Activated CD4-positive, alpha-beta T cell treated with anti-CD3 and anti-CD28 coated beads, Interleukin-2, Interleukin-4, amounts not matched to agents 100 ng/mL and 50 ng/mL, durations not matched to agents 16 hours and 8 hours (primary cell): ENCODE measurements around the gene MAP7D1.
"Not testable (repeated sequence)": the region's sequence is repeated elsewhere in the genome, so short reads cannot be mapped to it uniquely, and the experiment has no call there.

Experiments used
- DNase-seq: peaks from one replicate; pipeline ENCODE4 v3.0.0-alpha.2; 2020; ENCODE audit warnings: low spot score

MAP7D1 gene

GRCh38 chr1:36168514-36168913, 12.6 kb downstream of the MAP7D1 start:
- DNase-seq: no peak

- no peak for DNase-seq
Observed at GRCh38 chr1:36170643-36171412, 14.9 kb downstream of the MAP7D1 start.

GRCh38 chr1:36172017-36172747, 16.2 kb downstream of the MAP7D1 start:
- DNase-seq: no peak

- no peak for DNase-seq
Observed at GRCh38 chr1:36172983-36173382, 17.0 kb downstream of the MAP7D1 start.

- DNase-seq: no peak
Observed at GRCh38 chr1:36174713-36175112, 18.8 kb downstream of the MAP7D1 start.

- no peak for DNase-seq
Observed at GRCh38 chr1:36175137-36176095, 19.5 kb downstream of the MAP7D1 start.

- DNase-seq: no peak
Observed at GRCh38 chr1:36176106-36176949, 20.4 kb downstream of the MAP7D1 start.

- DNase-seq: no peak
Observed at GRCh38 chr1:36177589-36178431, 21.9 kb downstream of the MAP7D1 start.

GRCh38 chr1:36178471-36179219, 22.7 kb downstream of the MAP7D1 start:
- DNase-seq: no peak

GRCh38 chr1:36179220-36179600, 23.2 kb downstream of the MAP7D1 start:
- no peak for DNase-seq

GRCh38 chr1:36182734-36183133, 26.8 kb downstream of the MAP7D1 start:
- DNase-seq: no peak

- no peak for DNase-seq
Observed at GRCh38 chr1:36183309-36183856, 27.4 kb downstream of the MAP7D1 start.

GRCh38 chr1:36187800-36188593, 32.0 kb downstream of the MAP7D1 start:
- DNase-seq: peak; percentile 84

- not testable (repeated sequence) for DNase-seq
Observed at GRCh38 chr1:36196805-36197204, 40.8 kb downstream of the MAP7D1 start.

GRCh38 chr1:36198641-36199040, 42.7 kb downstream of the MAP7D1 start:
- no peak for DNase-seq

- DNase-seq: no peak
Observed at GRCh38 chr1:36199934-36200741, 44.2 kb downstream of the MAP7D1 start.

- no peak for DNase-seq
Observed at GRCh38 chr1:36203027-36203553, 47.1 kb downstream of the MAP7D1 start.
